NT2/D1 (cell line): Measurements from ENCODE around the gene ASB7.

ENCODE experiments used
- SUZ12 ChIP-seq: IDR thresholded peaks from 2 replicates; pipeline ENCODE4 v1.6.1; 2011; ENCODE audit not compliant: insufficient read length, insufficient read depth; ENCODE audit errors: extremely low read depth
- YY1 ChIP-seq: IDR thresholded peaks from 2 replicates; pipeline ENCODE4 v1.6.1; 2011; ENCODE audit not compliant: insufficient read length, insufficient read depth
- ZNF274 ChIP-seq: IDR thresholded peaks from 2 replicates; pipeline ENCODE4 v1.6.1; 2011; ENCODE audit warnings: mild to moderate bottlenecking, low read depth, low read length

- no peak for TF ChIP-seq YY1
- TF ChIP-seq ZNF274: no peak
- TF ChIP-seq SUZ12: no peak
These were observed 51.2 kb downstream of the ASB7 start for GRCh38 chr15:100653608-100654007.
